HepG2 (cell line): Measurements from ENCODE around the gene RPL19. TPM values are rescaled to one million over a fixed set of nuclear protein-coding genes. Genes with fewer than 3 reads are reported as not detected.

ENCODE experiments used
- ATAC-seq: fragments of 200-7000 bp; cut with Tn5 transposase; 3 replicates; pipeline ENCODE4 v1.9.1; 2020; ENCODE audit warnings: mild to moderate bottlenecking, moderate library complexity
- BruUV-seq: library from RNA; stranded (reverse); fragments of 400-500 nt; replicated peaks from 2 replicates; lab custom pipeline; 2021; lab: Mats Ljungman, UMichigan
- CTCF ChIA-PET: fragments of 300-600 bp; formaldehyde crosslinking; extraction: SDS; loops from one replicate; lab custom pipeline; 2021; ENCODE audit warnings: low total read pairs, inconsistent platforms, low intra/inter-chr PET ratio; lab: Yijun Ruan, JAX
- POLR2A ChIA-PET: fragments of 350-600 bp; sonication (Branson Sonifier 250); formaldehyde crosslinking; loops from one replicate; lab custom pipeline; 2020; ENCODE audit warnings: antibody characterized with exemption, inconsistent platforms; lab: Yijun Ruan, JAX
- DNase-seq: peaks from one replicate; pipeline ENCODE4 v3.0.0-alpha.2; 2015; ENCODE audit warnings: low spot score
- FAIRE-seq: peaks from 3 replicates; lab custom pipeline; 2011; peaks lifted over from hg19 to GRCh38; lab: Jason Lieb, UNC
- H2AFZ ChIP-seq: one replicate; pipeline ENCODE4 v1.6.1; 2011; ENCODE audit warnings: low read length, inconsistent platforms
- H3K27ac ChIP-seq: fragments of 300-600 bp; 3 replicates; pipeline ENCODE4 v1.8.0; 2011; ENCODE audit warnings: mixed run types, mild to moderate bottlenecking, mixed read lengths, low read length, inconsistent platforms; ENCODE audit not compliant: insufficient read depth; ENCODE audit errors: extremely low read length
- H3K27me3 ChIP-seq, 2 experiments: fragments of 200-600 bp in 1 of 2; 2 replicates in 1 of 2; 3 replicates in 1 of 2; pipeline versions ENCODE4 v1.6.0 to v1.8.0; 2011; ENCODE audit warnings: low read length in 2 of 2, mild to moderate bottlenecking in 2 of 2, moderate library complexity in 2 of 2, inconsistent platforms in 1 of 2; ENCODE audit not compliant: insufficient read depth in 2 of 2, control insufficient read depth in 1 of 2
- H3K36me3 ChIP-seq, 2 experiments: fragments of 200-600 bp in 1 of 2; replicated peaks in 1 of 2; 2 replicates in 1 of 2; 3 replicates in 1 of 2; pipeline versions ENCODE4 v1.5.1 to v1.8.0; 2011; ENCODE audit warnings: low read length in 2 of 2, inconsistent platforms in 1 of 2; ENCODE audit not compliant: insufficient read depth in 2 of 2, control insufficient read depth in 1 of 2
- H3K4me1 ChIP-seq: 2 replicates; pipeline ENCODE4 v1.5.1; 2012; ENCODE audit warnings: low read length, inconsistent platforms; ENCODE audit not compliant: insufficient read depth
- H3K4me2 ChIP-seq: 2 replicates; pipeline ENCODE4 v1.6.0; 2011; ENCODE audit warnings: low read depth, low read length, inconsistent platforms
- H3K4me3 ChIP-seq, 3 experiments: fragments of 200-600 bp in 1 of 3; sonication (generic), shearing (Covaris generic) in 1 of 3; replicated peaks in 1 of 3; 2 replicates each; pipeline ENCODE4 v1.5.1; 2011 to 2016; ENCODE audit warnings: low read length in 3 of 3, inconsistent platforms in 2 of 3, low read depth in 2 of 3, mild to moderate bottlenecking in 2 of 3, control low read depth in 1 of 3, mixed read lengths in 1 of 3; ENCODE audit not compliant: insufficient read depth in 1 of 3
- H3K79me2 ChIP-seq: one replicate; pipeline ENCODE4 v1.6.1; 2011; ENCODE audit warnings: low read length, inconsistent platforms; ENCODE audit not compliant: insufficient read depth
- H3K9ac ChIP-seq: 2 replicates; pipeline ENCODE4 v1.6.0; 2011; ENCODE audit warnings: mild to moderate bottlenecking, low read depth, low read length, inconsistent platforms; ENCODE audit not compliant: insufficient read depth
- H3K9me3 ChIP-seq: 2 replicates; pipeline ENCODE4 v1.5.1; 2012; ENCODE audit warnings: mild to moderate bottlenecking, low read length
- H4K20me1 ChIP-seq: 2 replicates; pipeline ENCODE4 v1.6.0; 2011; ENCODE audit warnings: inconsistent platforms, mild to moderate bottlenecking, low read length, moderate library complexity; ENCODE audit not compliant: insufficient read depth
- ARNT2 ChIP-seq: sonication (generic); formaldehyde crosslinking; IDR thresholded peaks from 2 replicates; pipeline ENCODE4 v1.8.0; 2022; ENCODE audit warnings: mild to moderate bottlenecking, low read depth, missing genetic modification reagents, moderate library complexity
- ASH2L ChIP-seq: fragments of 300-600, 200-600 bp; sonication (generic); IDR thresholded peaks from 2 replicates; pipeline ENCODE4 v1.7.0; 2017; ENCODE audit warnings: low read depth, mild to moderate bottlenecking, moderate library complexity, mixed read lengths, low read length; ENCODE audit not compliant: insufficient read length
- ATF7 ChIP-seq, 2 experiments: fragments of 450-650 bp in 1 of 2; sonication (generic) in 1 of 2; formaldehyde crosslinking in 1 of 2; IDR thresholded peaks; 2 replicates each; pipeline versions ENCODE4 v1.4.0 to v1.6.1; 2016 to 2020; ENCODE audit warnings: antibody characterized with exemption in 1 of 2, mild to moderate bottlenecking in 1 of 2, missing genetic modification reagents in 1 of 2
- BRD4 ChIP-seq: sonication (generic); formaldehyde crosslinking; IDR thresholded peaks from 2 replicates; pipeline ENCODE4 v1.4.0; 2020; ENCODE audit warnings: missing genetic modification reagents
- DMTF1 ChIP-seq: sonication (generic); formaldehyde crosslinking; IDR thresholded peaks from 2 replicates; pipeline ENCODE4 v1.4.0; 2020; ENCODE audit warnings: mild to moderate bottlenecking, missing genetic modification reagents
- FOSL1 ChIP-seq: sonication (generic); formaldehyde crosslinking; IDR thresholded peaks from 2 replicates; pipeline ENCODE4 v1.9.0; 2021; ENCODE audit warnings: missing genetic modification reagents, borderline replicate concordance
- HDAC6 ChIP-seq: fragments of 200-600 bp; sonication (generic); IDR thresholded peaks from 2 replicates; pipeline ENCODE4 v1.7.0; 2017; ENCODE audit warnings: mild to moderate bottlenecking, antibody characterized with exemption, low read length, low read depth
- KDM3A ChIP-seq: IDR thresholded peaks from 2 replicates; pipeline ENCODE4 v1.6.1; 2018; ENCODE audit warnings: low read depth, missing compliant biosample characterization
- MYC ChIP-seq: sonication (generic); formaldehyde crosslinking; IDR thresholded peaks from 2 replicates; pipeline ENCODE4 v1.9.0; 2021; ENCODE audit warnings: missing genetic modification reagents, borderline replicate concordance
- NR2F6 ChIP-seq, 2 experiments: IDR thresholded peaks; 2 replicates each; pipeline ENCODE4 v1.6.1; 2016; ENCODE audit warnings: antibody characterized with exemption in 1 of 2, mild to moderate bottlenecking in 1 of 2
- POGZ ChIP-seq: sonication (generic); formaldehyde crosslinking; IDR thresholded peaks from 2 replicates; pipeline ENCODE4 v1.4.0; 2020; ENCODE audit warnings: mild to moderate bottlenecking, missing genetic modification reagents
- REL ChIP-seq: sonication (generic); formaldehyde crosslinking; conservative IDR thresholded peaks from 2 replicates; pipeline ENCODE4 v1.8.0; 2022; ENCODE audit warnings: mild to moderate bottlenecking, missing genetic modification reagents, moderate library complexity
- SMARCC2 ChIP-seq: fragments of 450-650 bp; IDR thresholded peaks from 2 replicates; pipeline ENCODE4 v1.6.1; 2017; ENCODE audit warnings: antibody characterized with exemption, mild to moderate bottlenecking
- TFAP4 ChIP-seq: sonication (generic); IDR thresholded peaks from 2 replicates; pipeline ENCODE4 v1.6.1; 2016; ENCODE audit warnings: low read depth, borderline replicate concordance
- U2AF2 ChIP-seq: fragments of 200-400 bp; formaldehyde crosslinking; IDR thresholded peaks from 2 replicates; pipeline ENCODE4 v1.6.1; 2017; ENCODE audit warnings: low read depth, mild to moderate bottlenecking, low read length
- ZNF24 ChIP-seq: fragments of 450-650 bp; IDR thresholded peaks from 2 replicates; pipeline ENCODE4 v1.6.1; 2017; ENCODE audit warnings: antibody characterized with exemption, mild to moderate bottlenecking
- ZNF256 ChIP-seq: sonication (generic); formaldehyde crosslinking; conservative IDR thresholded peaks from 2 replicates; pipeline ENCODE4 v1.4.0; 2020; ENCODE audit warnings: missing genetic modification reagents
- ZNF513 ChIP-seq: sonication (generic); formaldehyde crosslinking; conservative IDR thresholded peaks from 2 replicates; pipeline ENCODE4 v1.5.0; 2020; ENCODE audit warnings: missing genetic modification reagents
- ZNF652 ChIP-seq: IDR thresholded peaks from 2 replicates; pipeline ENCODE4 v1.6.1; 2016; ENCODE audit warnings: low read depth, borderline replicate concordance
- ZNF761 ChIP-seq: sonication (generic); formaldehyde crosslinking; conservative IDR thresholded peaks from 2 replicates; pipeline ENCODE4 v1.4.0; 2020; ENCODE audit warnings: mild to moderate bottlenecking, missing genetic modification reagents
- WGBS: methylation state at CpG from one replicate; pipeline ENCODE4 v1.1.6; 2017; ENCODE audit warnings: low lambda C conversion rate; 5-methylcytosine and 5-hydroxymethylcytosine counted together
- in situ Hi-C: cut with HindIII; loops from 2 replicates; pipeline ENCODE4 v1.10.0; 2017; ENCODE audit warnings: low pct_unique_long_range_greater_than_20kb; ENCODE audit not compliant: extremely low pct_ligation_motif_present
- intact Hi-C: fragments of 100-400 bp; cut with micrococcal nuclease; formaldehyde crosslinking; loops from one replicate; pipeline ENCODE4 v1.10.0; 2022; ENCODE audit not compliant: unreplicated experiment
- polyA plus RNA-seq, 8 experiments: library from polyadenylated mRNA; depleted of rRNA in 3 of 8; stranded (reverse) in 7 of 8; unstranded in 1 of 8; fragments of >200 nt; fragmentation: Illumina TruSeq in 4 of 8; extraction: Trizol in 4 of 8; gene quantifications; 2 replicates each; pipeline versions ENCODE4 v1.2.1 to v1.2.3, GENCODE V29; 2011 to 2016; ENCODE audit warnings: low read depth in 4 of 8, missing spikeins in 1 of 8, mixed read lengths in 1 of 8; ENCODE audit not compliant: insufficient read depth in 1 of 8
- total RNA-seq, 5 experiments: library from RNA; depleted of rRNA; stranded (reverse); fragments of >200 nt; fragmentation: Illumina TruSeq; extraction: Trizol; gene quantifications; 2 replicates each; pipeline ENCODE4 v1.2.3, GENCODE V29; 2016; ENCODE audit warnings: low read depth in 1 of 5

RPL19 gene
- total and polyA plus RNA-seq, 2 of the 13 experiments (the other 11 are each of a cell fraction or from before 2014, with no cell fraction given), result 2,522 to 2,768 TPM

- TF ChIP-seq POGZ (no peak), FOSL1 (CRISPR knock-in tag) (no peak), TFAP4 (no peak), ASH2L (no peak)
- TF ChIP-seq, all 625 proteins: peak for 0
Measured at GRCh38 chr17:39178536-39178935, 21.5 kb upstream of the RPL19 start (continued).

- H3K4me3 ChIP-seq, result no peak overlapping the region
- no peaks in the 10 kb centered on the region for H4K20me1 ChIP-seq
- no peak overlapping the region for H3K9ac ChIP-seq
- DNase-seq (no peak), ATAC-seq (no peak), FAIRE-seq (no peak)
- ChIA-PET POLR2A (no interaction called here), CTCF (no interaction called here)
- no peak overlapping the region for H3K4me2 ChIP-seq
- in situ Hi-C loops, result no loop called here
- BruUV-seq, result no TSS peak
- no peaks in the 10 kb centered on the region for H3K79me2 ChIP-seq
- WGBS, result 91% methylated on average over 5 of the region's 5 CpGs
- intact Hi-C loops, result no loop called here
- no peaks in the 10 kb centered on the region for H3K4me1 ChIP-seq
- H3K36me3 ChIP-seq, result peaks cover 0 to 1% of the 10 kb centered on the region in 2 experiments; a peak in 1 of 5 replicates
- no peak overlapping the region for H2AFZ ChIP-seq
- no peaks in the 10 kb centered on the region for H3K9me3 ChIP-seq
- no peak overlapping the region for H3K27ac ChIP-seq
- H3K27me3 ChIP-seq, result no peaks in the 10 kb centered on the region
- no peak for TF ChIP-seq ZNF24
- TF ChIP-seq BRD4 (CRISPR knock-in tag), result no peak
- no peak for TF ChIP-seq KDM3A (CRISPR knock-in tag)
- TF ChIP-seq DMTF1 (CRISPR knock-in tag), result no peak
- TF ChIP-seq U2AF2, result no peak
- no peak for TF ChIP-seq MYC
- TF ChIP-seq HDAC6, result no peak
- no peak for TF ChIP-seq ZNF652 (CRISPR knock-in tag)
- no peak for TF ChIP-seq REL (CRISPR knock-in tag)
- TF ChIP-seq ZNF256 (CRISPR knock-in tag), result no peak
- TF ChIP-seq ATF7 (IDR thresholded peaks at IDR 0.05), result no peak
- no peak for TF ChIP-seq ATF7 (CRISPR knock-in tag; IDR thresholded peaks at IDR 0.05)
- TF ChIP-seq ARNT2 (CRISPR knock-in tag), result no peak
- no peak for TF ChIP-seq SMARCC2
- no peak for TF ChIP-seq ZNF761
- no peak for TF ChIP-seq ZNF513 (CRISPR knock-in tag)
- no peak for TF ChIP-seq NR2F6 (IDR thresholded peaks at IDR 0.05)
- TF ChIP-seq NR2F6 (CRISPR knock-in tag; IDR thresholded peaks at IDR 0.05), result no peak
Measured at GRCh38 chr17:39181303-39181702, 18.8 kb upstream of the RPL19 start.
